ENCODE results near the gene TKT.
"Not testable (repeated sequence)": the region's sequence is repeated elsewhere in the genome, so short reads cannot be mapped to it uniquely, and the experiment has no call there.

TKT gene, protein sequence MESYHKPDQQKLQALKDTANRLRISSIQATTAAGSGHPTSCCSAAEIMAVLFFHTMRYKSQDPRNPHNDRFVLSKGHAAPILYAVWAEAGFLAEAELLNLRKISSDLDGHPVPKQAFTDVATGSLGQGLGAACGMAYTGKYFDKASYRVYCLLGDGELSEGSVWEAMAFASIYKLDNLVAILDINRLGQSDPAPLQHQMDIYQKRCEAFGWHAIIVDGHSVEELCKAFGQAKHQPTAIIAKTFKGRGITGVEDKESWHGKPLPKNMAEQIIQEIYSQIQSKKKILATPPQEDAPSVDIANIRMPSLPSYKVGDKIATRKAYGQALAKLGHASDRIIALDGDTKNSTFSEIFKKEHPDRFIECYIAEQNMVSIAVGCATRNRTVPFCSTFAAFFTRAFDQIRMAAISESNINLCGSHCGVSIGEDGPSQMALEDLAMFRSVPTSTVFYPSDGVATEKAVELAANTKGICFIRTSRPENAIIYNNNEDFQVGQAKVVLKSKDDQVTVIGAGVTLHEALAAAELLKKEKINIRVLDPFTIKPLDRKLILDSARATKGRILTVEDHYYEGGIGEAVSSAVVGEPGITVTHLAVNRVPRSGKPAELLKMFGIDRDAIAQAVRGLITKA

DNA sequence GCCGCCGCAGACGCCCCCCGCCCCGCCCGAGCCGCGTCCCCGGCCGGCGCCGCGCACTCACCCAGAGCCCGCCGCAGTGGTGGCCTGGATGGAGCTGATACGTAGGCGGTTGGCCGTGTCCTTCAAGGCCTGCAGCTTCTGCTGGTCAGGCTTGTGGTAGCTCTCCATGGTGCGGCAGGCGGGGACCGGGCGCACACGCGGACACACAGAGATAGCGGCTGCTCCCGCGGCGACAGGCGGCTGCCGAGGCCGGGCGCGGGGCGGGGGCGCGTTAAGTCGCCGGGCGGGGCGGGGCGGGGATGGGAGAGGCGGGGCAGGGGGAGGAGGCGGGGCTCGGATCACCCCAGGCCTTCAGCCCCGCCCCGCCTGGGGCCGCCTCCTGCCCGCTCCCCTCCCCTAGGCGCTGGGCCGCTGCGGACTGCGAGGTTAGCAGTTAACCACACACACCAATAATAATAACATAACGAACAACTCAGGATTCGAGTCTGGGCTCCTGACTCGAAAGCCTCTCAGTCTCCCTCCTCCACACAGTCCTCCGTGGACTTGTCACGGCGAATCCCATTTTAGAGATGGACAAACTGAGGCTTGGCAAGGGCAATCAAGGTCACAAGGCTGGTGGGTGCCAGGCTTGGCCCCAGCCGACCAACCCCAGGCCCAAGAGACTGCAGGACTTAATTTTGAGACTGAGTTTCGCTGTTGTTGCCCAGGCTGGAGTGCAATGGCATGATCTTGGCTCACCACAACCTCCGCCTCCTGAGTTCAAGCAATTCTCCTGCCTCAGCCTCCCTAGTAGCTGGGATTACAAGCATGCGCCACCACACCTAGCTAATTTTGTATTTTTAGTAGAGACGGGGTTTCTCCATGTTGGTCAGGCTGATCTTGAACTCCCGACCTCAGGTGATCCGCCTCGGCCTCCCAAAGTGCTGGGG is at the start of gene TKT:
Gene TKT, minus strand, starts transcription at position 248 of the 929 bp plus-strand sequence. Its CDS starts 80 bp downstream, at position 168.
- peak; percentile 79 for DNase-seq (ENCODE audit: low read depth)

DNA sequence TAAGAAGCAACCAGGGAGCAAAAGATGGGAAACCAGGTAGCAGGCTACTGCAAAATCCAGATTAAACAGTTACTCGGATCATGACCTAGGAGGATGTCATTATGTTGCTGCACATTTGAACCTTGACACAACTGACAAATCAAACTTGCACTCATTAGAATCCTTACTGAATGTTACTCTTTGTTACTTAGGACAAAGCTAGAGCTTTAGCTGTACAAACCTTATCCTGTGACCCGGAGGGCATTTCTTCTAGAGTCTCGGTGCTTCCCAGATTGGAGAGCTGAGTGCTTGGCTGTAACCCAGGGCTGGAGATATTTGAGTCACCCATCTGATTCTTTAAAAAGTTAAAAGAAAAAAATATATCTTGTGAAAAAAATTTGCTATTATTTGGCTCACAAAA is 48.1 kb upstream of the TKT start:
- DNase-seq (ENCODE audit: low read depth) = no peak

GRCh38 chr3:53303549-53303948 is 47.7 kb upstream of the TKT start:
- DNase-seq (ENCODE audit: low read depth) = no peak

- DNase-seq (ENCODE audit: low read depth) = no peak
Measured at GRCh38 chr3:53300826-53301225, 45.0 kb upstream of the TKT start.

DNA sequence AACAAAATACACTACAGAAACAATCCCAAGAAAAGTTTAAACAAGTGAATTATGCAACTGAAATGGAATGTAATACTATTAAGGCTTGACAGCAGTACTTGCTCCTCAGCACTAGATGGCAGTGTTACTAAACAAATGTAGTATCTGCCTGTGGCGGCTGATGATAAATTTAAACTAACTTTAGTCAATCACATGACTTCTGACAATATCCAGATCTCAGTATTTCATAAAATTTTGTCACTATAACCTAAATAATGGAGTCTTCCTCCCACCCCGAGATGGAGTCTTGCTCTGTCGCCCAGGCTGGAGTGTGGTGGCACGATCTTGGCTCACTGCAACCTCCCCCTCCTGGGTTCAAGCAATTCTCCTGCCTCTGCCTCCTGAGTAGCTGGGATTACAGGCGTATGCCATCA is 43.8 kb upstream of the TKT start:
- DNase-seq (ENCODE audit: low read depth) = not testable (repeated sequence)

DNA sequence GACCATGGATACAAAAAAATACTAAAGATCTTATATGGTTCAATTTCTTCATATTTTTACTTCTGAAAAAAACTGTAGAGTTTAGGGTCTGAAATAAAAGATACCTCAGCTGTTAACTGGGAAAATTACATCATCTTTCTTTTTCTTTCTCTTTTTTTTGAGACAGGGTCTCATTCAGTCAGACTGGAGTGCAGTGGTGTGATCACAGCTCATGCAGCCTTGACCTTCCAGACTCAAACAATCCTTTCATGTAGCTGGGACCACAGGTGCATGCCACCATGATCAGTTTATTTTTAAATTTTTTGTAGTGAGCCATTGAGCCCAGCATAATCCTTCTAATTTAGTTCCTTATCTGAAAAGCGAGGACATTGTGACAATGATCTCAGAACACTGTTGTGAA is 39.6 kb upstream of the TKT start:
- DNase-seq (ENCODE audit: low read depth) = no peak

DNA sequence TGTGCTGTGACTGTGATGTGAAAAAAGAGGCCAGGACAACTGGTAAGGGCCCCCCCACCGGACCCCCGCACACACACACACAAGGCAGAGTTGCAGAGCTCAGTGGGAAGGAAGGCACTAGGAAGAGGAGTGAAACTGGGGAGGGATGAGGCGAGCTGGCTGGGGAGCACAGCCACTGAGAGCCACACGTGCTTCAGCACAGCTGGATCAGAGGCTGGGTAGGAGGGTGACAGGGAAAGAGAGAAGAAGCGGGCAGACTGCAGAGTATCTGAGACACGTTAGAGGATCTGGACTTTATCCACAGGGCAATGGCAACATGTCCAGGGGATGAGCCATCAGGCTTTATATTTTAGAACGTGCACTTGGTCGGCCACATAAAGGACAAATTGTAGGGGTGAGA is 38.0 kb upstream of the TKT start:
- no peak for DNase-seq (ENCODE audit: low read depth)

- no peak for DNase-seq (ENCODE audit: low read depth)
Measured at GRCh38 chr3:53288214-53288613, 32.4 kb upstream of the TKT start.

DNA sequence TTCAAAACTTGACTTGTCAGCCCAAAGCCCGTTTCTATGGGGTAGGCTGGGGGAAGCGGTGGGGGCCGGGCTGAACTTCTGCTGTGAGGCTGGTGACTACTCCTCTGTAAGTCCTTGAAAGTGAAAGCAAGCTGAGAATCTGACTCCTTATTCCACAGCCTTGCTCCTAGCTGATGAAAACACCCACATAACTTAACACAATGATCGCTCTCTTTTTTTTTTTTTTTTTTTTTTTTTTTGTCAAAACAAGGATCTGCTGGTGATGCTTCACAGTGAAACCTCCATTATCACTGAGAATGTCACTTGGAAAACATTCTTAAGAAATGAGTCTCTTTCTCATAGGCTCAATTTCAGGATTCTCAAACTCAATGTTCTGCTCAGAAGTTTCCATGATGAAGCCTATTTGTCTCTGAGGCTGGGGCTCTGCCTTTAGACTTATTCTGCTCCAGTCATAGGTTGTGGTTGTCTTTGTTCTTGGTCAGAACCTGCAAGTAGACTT is 31.4 kb upstream of the TKT start:
- DNase-seq (ENCODE audit: low read depth) = peak; percentile 27

DNA sequence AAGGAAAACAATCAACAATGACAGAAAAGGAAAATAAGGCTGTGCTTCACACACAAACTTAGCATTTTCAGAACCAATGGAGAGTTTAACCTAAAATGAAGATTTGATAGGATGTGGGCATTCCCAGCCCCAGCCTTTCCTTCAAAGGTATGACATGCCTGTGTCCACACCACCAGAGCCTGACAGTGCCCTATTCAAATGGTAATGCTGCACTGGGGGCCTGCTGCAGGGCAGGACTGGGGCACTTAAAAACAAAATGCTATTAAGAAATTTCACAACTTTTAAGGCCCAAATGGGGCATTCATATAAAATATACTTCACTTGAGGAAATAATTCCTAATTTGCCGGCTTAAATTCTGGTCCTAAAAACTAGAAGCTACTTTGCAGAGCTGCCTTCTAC is 30.9 kb upstream of the TKT start:
- no peak for DNase-seq (ENCODE audit: low read depth)

GRCh38 chr3:53282581-53282980 is 26.8 kb upstream of the TKT start:
- no peak for DNase-seq (ENCODE audit: low read depth)

DNA sequence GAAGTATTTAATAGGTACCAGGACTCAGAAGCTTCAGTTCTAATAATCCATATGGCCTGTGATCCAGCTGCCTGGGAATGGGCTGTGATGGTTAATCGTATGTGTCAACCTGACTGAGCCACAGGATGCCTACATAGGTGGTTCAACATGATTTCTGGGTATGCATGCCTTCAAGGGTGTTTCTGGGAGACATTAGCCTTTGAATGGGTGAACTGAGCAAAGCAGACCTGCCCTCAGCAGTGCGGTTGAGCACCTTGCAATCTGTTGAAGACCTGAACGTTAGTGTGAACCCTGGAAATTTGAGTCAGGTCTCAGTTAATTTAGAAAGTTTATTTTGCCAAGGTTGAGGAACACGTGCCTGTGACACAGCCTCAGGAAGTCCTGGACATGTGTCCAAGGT is 22.8 kb upstream of the TKT start:
- DNase-seq (ENCODE audit: low read depth) = no peak

DNA sequence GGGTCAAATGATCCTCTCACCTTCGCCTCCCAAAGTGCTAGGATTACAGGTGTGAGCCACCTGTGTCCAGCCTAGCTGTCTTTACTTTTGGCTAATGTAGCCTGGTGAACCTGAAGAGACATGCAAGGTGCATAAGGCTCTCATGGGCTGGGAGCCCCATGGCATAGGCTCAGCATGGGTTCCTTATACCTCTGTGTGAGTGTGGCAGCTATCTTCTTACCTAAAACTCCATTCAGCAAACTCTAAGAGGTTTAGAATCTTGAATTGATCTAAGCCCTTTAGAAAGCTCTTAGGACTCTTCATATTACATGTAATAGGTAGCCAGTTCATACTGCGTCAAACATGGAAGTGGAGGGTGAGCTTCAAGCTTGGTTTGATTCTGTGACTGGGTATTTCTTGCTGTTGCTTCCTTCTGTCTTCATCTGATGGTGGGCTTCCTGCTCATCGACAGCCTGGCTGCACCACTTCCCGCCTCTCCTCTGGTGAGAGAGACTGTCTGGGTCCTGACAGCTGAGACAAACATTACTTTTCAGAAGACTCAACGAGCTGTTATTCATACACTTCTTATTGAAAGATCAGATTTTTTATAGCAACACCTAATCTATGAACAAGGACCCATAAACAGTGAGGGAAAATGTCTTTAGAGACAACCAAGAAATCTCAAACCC is 19.2 kb upstream of the TKT start:
- DNase-seq (ENCODE audit: low read depth) = no peak

GRCh38 chr3:53273146-53273670 is 17.4 kb upstream of the TKT start:
- DNase-seq (ENCODE audit: low read depth) = no peak

DNA sequence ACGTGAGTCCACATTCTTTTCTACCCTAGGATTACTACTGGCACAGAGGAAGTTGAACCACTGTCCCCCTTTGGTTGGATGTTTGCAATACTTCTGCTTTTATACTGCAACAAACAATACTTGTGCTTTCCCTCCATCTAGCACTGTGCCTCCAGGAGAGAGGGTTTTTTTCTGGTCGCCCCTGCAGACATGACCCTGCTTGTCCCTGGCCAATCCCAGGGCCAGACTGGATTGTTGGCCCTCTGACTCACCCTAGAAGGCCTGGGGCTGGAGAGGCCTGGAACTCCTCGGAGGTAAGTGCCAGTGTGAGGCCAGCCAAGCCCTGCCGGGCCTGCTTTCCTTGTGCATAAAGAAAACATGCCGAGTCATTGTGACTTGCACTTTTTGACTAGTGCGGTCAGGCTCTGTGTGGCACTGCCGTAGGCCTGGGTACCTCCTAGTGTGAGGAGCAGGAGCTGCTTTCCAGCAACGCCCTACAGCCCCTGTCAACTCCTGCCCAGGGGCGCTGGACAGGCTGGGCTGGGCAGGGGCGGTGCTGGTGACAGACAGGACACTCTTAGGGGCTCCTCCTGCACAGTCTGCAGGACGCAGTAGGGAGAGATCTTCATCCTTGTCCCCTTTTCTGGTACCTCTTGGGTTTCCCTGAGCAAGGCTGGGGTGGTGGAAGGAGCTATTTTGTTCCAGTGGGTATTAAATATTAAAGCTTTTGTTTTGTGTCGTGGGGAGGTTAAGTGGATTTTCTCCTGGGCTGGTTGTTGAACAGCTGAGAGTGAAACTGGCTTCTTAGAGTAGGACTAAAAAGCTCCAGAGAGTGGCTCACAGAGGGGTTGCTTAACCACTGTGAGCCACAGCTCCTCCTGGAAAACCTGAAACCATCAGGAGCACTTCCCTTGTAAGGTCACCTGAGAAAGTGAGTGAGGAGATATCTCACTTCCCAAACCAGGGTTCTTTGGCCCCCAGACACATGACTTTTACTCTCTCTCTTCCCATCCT is 14.4 kb upstream of the TKT start:
- no peak for DNase-seq (ENCODE audit: low read depth)

GRCh38 chr3:53269193-53269592 is 13.4 kb upstream of the TKT start:
- DNase-seq (ENCODE audit: low read depth) = not testable (repeated sequence)

DNA sequence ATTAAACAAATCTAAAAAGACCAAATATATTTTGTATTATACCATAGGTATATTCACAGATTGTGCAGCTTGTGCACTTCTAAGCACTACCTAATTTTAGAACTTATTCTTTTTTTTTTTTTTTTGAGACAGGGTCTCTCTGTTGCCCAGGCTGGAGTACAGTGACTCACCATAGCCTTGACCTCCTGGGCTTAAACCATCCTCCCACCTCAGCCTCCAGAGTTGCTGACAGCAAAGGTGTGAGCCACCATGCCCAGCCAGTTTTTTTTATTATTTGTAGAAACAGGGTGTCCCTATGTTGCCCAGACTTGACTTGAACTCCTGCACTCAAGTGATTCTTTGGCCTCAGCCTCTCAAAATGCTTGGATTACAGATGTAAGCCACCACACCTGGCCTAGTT is 11.9 kb upstream of the TKT start:
- DNase-seq (ENCODE audit: low read depth) = no peak

DNA sequence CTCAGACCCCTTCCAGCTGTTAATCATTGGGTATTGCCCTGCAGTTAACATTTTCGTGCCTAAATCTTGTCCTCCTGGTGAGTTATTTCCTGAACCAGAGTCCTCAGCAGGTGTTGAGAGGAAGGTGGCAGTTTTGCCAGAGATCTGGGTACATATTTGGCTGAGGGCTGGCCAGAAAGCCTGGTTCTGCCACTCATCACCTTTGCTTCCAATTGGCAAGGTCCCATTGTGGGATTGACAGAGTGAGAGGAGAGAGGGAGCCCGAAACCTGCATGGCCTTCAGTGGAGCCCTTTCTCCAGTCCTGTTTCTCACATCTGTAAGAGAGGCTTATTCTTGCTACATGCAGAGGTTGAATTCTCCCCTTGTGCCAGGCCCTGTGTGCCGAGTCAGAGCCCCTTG is 8.9 kb upstream of the TKT start:
- no peak for DNase-seq (ENCODE audit: low read depth)

GRCh38 chr3:53263907-53264306 is 8.1 kb upstream of the TKT start:
- DNase-seq (ENCODE audit: low read depth) = no peak

DNA sequence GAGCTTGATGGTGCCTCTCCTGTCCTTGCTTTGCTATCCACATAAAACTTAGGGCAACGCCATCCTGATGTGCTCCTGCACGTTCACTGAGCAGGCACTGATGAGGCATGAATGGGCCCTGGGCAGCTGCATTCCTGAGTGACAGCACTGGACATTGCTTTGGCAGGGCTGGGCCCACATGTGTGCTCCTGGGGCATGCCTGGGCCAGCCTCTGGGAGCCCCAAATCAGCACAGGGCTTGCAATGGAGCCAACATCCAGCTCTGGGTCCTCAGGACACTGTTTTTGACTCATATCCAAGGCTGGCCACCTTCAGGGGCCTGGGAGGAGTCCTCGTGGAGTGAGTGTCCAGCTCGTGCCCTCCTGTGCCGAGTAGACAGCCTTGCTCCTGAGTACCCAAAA is 5.9 kb upstream of the TKT start:
- DNase-seq (ENCODE audit: low read depth) = no peak
